NT2/D1 (cell line): ENCODE results near the gene BAZ2B.

Experiments used
- SUZ12 ChIP-seq: IDR thresholded peaks from 2 replicates; pipeline ENCODE4 v1.6.1; 2011; ENCODE audit not compliant: insufficient read length, insufficient read depth; ENCODE audit errors: extremely low read depth
- YY1 ChIP-seq: IDR thresholded peaks from 2 replicates; pipeline ENCODE4 v1.6.1; 2011; ENCODE audit not compliant: insufficient read length, insufficient read depth
- ZNF274 ChIP-seq: IDR thresholded peaks from 2 replicates; pipeline ENCODE4 v1.6.1; 2011; ENCODE audit warnings: mild to moderate bottlenecking, low read depth, low read length

DNA sequence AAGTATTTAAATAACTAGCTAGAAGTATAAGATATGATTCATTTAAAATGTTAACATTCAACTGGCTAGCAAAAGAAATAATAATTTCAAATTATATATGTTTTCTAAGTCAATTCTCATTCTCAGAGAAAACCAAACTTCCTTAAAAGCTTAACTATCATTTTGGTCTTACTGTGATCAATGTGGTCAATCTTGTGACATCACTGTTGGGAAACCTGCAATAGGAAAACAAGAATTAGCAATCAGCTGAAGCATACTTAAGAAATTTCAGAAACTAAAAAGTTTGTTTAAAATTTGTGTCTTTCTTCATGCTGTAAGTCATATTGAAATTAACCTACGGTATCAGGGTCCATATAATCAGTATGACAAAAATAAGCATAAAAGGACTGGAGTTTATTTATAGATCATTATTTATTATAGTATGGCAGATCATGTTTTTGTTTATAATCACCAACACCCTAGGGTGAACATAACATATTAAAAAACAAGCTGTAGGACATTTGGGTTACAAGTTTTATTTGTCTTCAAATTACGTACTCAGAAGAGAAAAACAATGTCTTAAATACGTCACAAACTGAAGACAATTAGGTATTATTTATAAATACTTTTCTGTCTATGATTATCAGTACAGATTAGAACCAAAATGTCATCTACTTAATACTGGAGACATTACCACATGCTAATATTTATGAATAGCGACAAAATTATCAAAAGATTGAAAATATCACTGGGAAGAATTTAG, 60.5 kb downstream of the BAZ2B start:
- TF ChIP-seq YY1 (no peak), ZNF274 (no peak), SUZ12 (no peak)
